Stimulated activated naive CD4-positive, alpha-beta T cell treated with Interleukin-2 at 50 U/mL for 16 hours (primary cell): ENCODE data around the gene ETNK2.
"Not testable (repeated sequence)": the region's sequence is repeated elsewhere in the genome, so short reads cannot be mapped to it uniquely, and the experiment has no call there.

Experiments used
- DNase-seq: peaks from one replicate; lab custom pipeline; 2025; lab: John Stamatoyannopoulos, UW

ETNK2 gene

GRCh38 chr1:204126386-204126785 lies 25.5 kb downstream of the ETNK2 start:
- no peak for DNase-seq

GRCh38 chr1:204125759-204126351 lies 26.0 kb downstream of the ETNK2 start:
- no peak for DNase-seq

GRCh38 chr1:204124639-204125038 lies 27.2 kb downstream of the ETNK2 start:
- no peak for DNase-seq

GRCh38 chr1:204123376-204123775 lies 28.5 kb downstream of the ETNK2 start:
- no peak for DNase-seq

- no peak for DNase-seq
Measured at GRCh38 chr1:204121840-204122555, 29.8 kb downstream of the ETNK2 start.

GRCh38 chr1:204116539-204116938 lies 35.3 kb downstream of the ETNK2 start:
- no peak for DNase-seq

GRCh38 chr1:204115116-204115515 lies 36.7 kb downstream of the ETNK2 start:
- DNase-seq = no peak

- DNase-seq = no peak
Measured at GRCh38 chr1:204114606-204115005, 37.2 kb downstream of the ETNK2 start.

GRCh38 chr1:204113896-204114295 lies 37.9 kb downstream of the ETNK2 start:
- DNase-seq = no peak

- no peak for DNase-seq
Measured at GRCh38 chr1:204112876-204113730, 38.7 kb downstream of the ETNK2 start.

GRCh38 chr1:204110894-204111633 lies 40.8 kb downstream of the ETNK2 start:
- no peak for DNase-seq

- no peak for DNase-seq
Measured at GRCh38 chr1:204108312-204109141, 43.3 kb downstream of the ETNK2 start.

- DNase-seq = no peak
Measured at GRCh38 chr1:204107892-204108291, 44.0 kb downstream of the ETNK2 start.

- no peak for DNase-seq
Measured at GRCh38 chr1:204106825-204107224, 45.0 kb downstream of the ETNK2 start.

GRCh38 chr1:204105131-204105515 lies 46.7 kb downstream of the ETNK2 start:
- DNase-seq = no peak

- no peak for DNase-seq
Measured at GRCh38 chr1:204104331-204105130, 47.3 kb downstream of the ETNK2 start.

GRCh38 chr1:204103431-204103741 lies 48.5 kb downstream of the ETNK2 start:
- DNase-seq = no peak

- no peak for DNase-seq
Measured at GRCh38 chr1:204102739-204103430, 49.0 kb downstream of the ETNK2 start.

- DNase-seq = no peak
Measured at GRCh38 chr1:204102029-204102611, 49.7 kb downstream of the ETNK2 start.

- DNase-seq = not testable (repeated sequence)
Measured at GRCh38 chr1:204099754-204100153, 52.1 kb downstream of the ETNK2 start.
